ENCODE data around the gene TTC36. TPM values are rescaled to one million over a fixed set of nuclear protein-coding genes. Genes with fewer than 3 reads are reported as not detected.
A peak's percentile ranks its signal among the peaks of the same experiment; 100 is the strongest.
"Not testable (repeated sequence)": the region's sequence is repeated elsewhere in the genome, so short reads cannot be mapped to it uniquely, and the experiment has no call there.

The TTC36 gene
- total RNA-seq = 2.5 and 3.2 TPM in 2 replicates

- DNase-seq = no peak
Observed at GRCh38 chr11:118527109-118527508, at the start of gene TTC36. TTC36 (plus strand) TSS chr11:118527474; CDS start chr11:118527495, 21 bp downstream.

GRCh38 chr11:118481238-118481637 is 46.0 kb upstream of the TTC36 start:
- not testable (repeated sequence) for DNase-seq

GRCh38 chr11:118484405-118484804 is 42.9 kb upstream of the TTC36 start:
- DNase-seq = no peak

GRCh38 chr11:118485273-118485672 is 42.0 kb upstream of the TTC36 start:
- DNase-seq = no peak

- DNase-seq = peak; percentile 91
Observed at GRCh38 chr11:118488480-118489109, 38.7 kb upstream of the TTC36 start.

GRCh38 chr11:118491041-118491440 is 36.2 kb upstream of the TTC36 start:
- DNase-seq = no peak

GRCh38 chr11:118497831-118498230 is 29.4 kb upstream of the TTC36 start:
- peak; percentile 40 for DNase-seq

- DNase-seq = no peak
Observed at GRCh38 chr11:118503216-118503615, 24.1 kb upstream of the TTC36 start.

- no peak for DNase-seq
Observed at GRCh38 chr11:118511601-118512000, 15.7 kb upstream of the TTC36 start.

- DNase-seq = peak; percentile 38
Observed at GRCh38 chr11:118514103-118514502, 13.2 kb upstream of the TTC36 start.

- DNase-seq = no peak
Observed at GRCh38 chr11:118519549-118519948, 7.7 kb upstream of the TTC36 start.

- no peak for DNase-seq
Observed at GRCh38 chr11:118521892-118522311, 5.4 kb upstream of the TTC36 start.

- peak; percentile 64 for DNase-seq
Observed at GRCh38 chr11:118522571-118523072, 4.7 kb upstream of the TTC36 start.

GRCh38 chr11:118524356-118524755 is 2.9 kb upstream of the TTC36 start:
- DNase-seq = no peak

- no peak for DNase-seq
Observed at GRCh38 chr11:118524757-118525470, 2.4 kb upstream of the TTC36 start.

- DNase-seq = no peak
Observed at GRCh38 chr11:118526688-118527087, 586 bp upstream of the TTC36 start.

- DNase-seq = no peak
Observed at GRCh38 chr11:118528511-118528910, 1.2 kb downstream of the TTC36 start.

- no peak for DNase-seq
Observed at GRCh38 chr11:118529584-118530175, 2.4 kb downstream of the TTC36 start.

- peak; percentile 44 for DNase-seq
Observed at GRCh38 chr11:118530180-118530682, 3.0 kb downstream of the TTC36 start.

GRCh38 chr11:118530683-118531596 is 3.7 kb downstream of the TTC36 start, which contains the start of gene TMEM25:
TMEM25 (plus strand) TSS chr11:118531192; CDS start chr11:118531802, 610 bp downstream.
- peak; percentile 67 for DNase-seq

- no peak for DNase-seq
Observed at GRCh38 chr11:118531597-118532084, 4.4 kb downstream of the TTC36 start.

- no peak for DNase-seq
Observed at GRCh38 chr11:118532091-118532490, 4.8 kb downstream of the TTC36 start.
